Measurements from ENCODE around the gene DZIP1L.

Gene DZIP1L

GRCh38 chr3:138068579-138069174 is 46.7 kb downstream of the DZIP1L start:
- peak in 1 of 2 experiments; percentile 32 for DNase-seq (ENCODE audit: low read depth in 2 of 2)

- DNase-seq (ENCODE audit: low read depth in 2 of 2) = no peak
Observed at GRCh38 chr3:138068046-138068445, 47.4 kb downstream of the DZIP1L start.

GRCh38 chr3:138066972-138067371 is 48.4 kb downstream of the DZIP1L start:
- DNase-seq (ENCODE audit: low read depth in 2 of 2) = no peak

- DNase-seq (ENCODE audit: low read depth in 2 of 2) = no peak
Observed at GRCh38 chr3:138066383-138066782, 49.0 kb downstream of the DZIP1L start.

- no peak for DNase-seq (ENCODE audit: low read depth in 2 of 2)
Observed at GRCh38 chr3:138065949-138066348, 49.5 kb downstream of the DZIP1L start.

GRCh38 chr3:138063416-138063815 is 52.0 kb downstream of the DZIP1L start:
- DNase-seq (ENCODE audit: low read depth in 2 of 2) = no peak

- no peak for DNase-seq (ENCODE audit: low read depth in 2 of 2)
Observed at GRCh38 chr3:138062626-138063025, 52.8 kb downstream of the DZIP1L start.

GRCh38 chr3:138062037-138062436 is 53.4 kb downstream of the DZIP1L start:
- no peak for DNase-seq (ENCODE audit: low read depth in 2 of 2)

GRCh38 chr3:138060792-138061191 is 54.6 kb downstream of the DZIP1L start:
- no peak for DNase-seq (ENCODE audit: low read depth in 2 of 2)

- DNase-seq (ENCODE audit: low read depth in 2 of 2) = no peak
Observed at GRCh38 chr3:138059261-138059660, 56.1 kb downstream of the DZIP1L start.

GRCh38 chr3:138057384-138057783 is 58.0 kb downstream of the DZIP1L start:
- no peak for DNase-seq (ENCODE audit: low read depth in 2 of 2)

- no peak for DNase-seq (ENCODE audit: low read depth in 2 of 2)
Observed at GRCh38 chr3:138054057-138054456, 61.4 kb downstream of the DZIP1L start.

- no peak for DNase-seq (ENCODE audit: low read depth in 2 of 2)
Observed at GRCh38 chr3:138051947-138052802, 63.2 kb downstream of the DZIP1L start.

- peak in 1 of 2 experiments; percentile 28 for DNase-seq (ENCODE audit: low read depth in 2 of 2)
Observed at GRCh38 chr3:138049157-138049919, 66.1 kb downstream of the DZIP1L start.

- no peak for DNase-seq (ENCODE audit: low read depth in 2 of 2)
Observed at GRCh38 chr3:138047596-138048158, 67.7 kb downstream of the DZIP1L start.

- DNase-seq (ENCODE audit: low read depth in 2 of 2) = no peak
Observed at GRCh38 chr3:138046955-138047354, 68.5 kb downstream of the DZIP1L start.

GRCh38 chr3:138046085-138046484 is 69.3 kb downstream of the DZIP1L start:
- DNase-seq (ENCODE audit: low read depth in 2 of 2) = no peak

GRCh38 chr3:138043266-138044029 is 72.0 kb downstream of the DZIP1L start:
- peak; percentile 72 to 79 for DNase-seq (ENCODE audit: low read depth in 2 of 2)

GRCh38 chr3:138042043-138042442 is 73.4 kb downstream of the DZIP1L start:
- peak; percentile 24 to 25 for DNase-seq (ENCODE audit: low read depth in 2 of 2)

GRCh38 chr3:138038725-138039462 is 76.5 kb downstream of the DZIP1L start:
- DNase-seq (ENCODE audit: low read depth in 2 of 2) = no peak

GRCh38 chr3:138036572-138036971 is 78.8 kb downstream of the DZIP1L start:
- no peak for DNase-seq (ENCODE audit: low read depth in 2 of 2)
